Sciatic nerve (tissue), 2 donors: ENCODE results near the gene NPTN. TPM values are rescaled to one million over a fixed set of nuclear protein-coding genes. Genes with fewer than 3 reads are reported as not detected.
"Not testable (repeated sequence)": the region's sequence is repeated elsewhere in the genome, so short reads cannot be mapped to it uniquely, and the experiment has no call there.

Source experiments
- ATAC-seq: fragments of 200-7000 bp; cut with Tn5 transposase; one replicate; pipeline ENCODE4 v1.9.1; 2020; ENCODE audit warnings: mild to moderate bottlenecking, moderate library complexity
- DNase-seq: peaks from one replicate; pipeline ENCODE4 v3.0.0-alpha.2; 2020; ENCODE audit warnings: low spot score
- intact Hi-C: fragments of 100-400 bp; cut with DNase I; formaldehyde crosslinking; loops from one replicate; pipeline ENCODE4 v1.14.2; 2022
- total RNA-seq: library from RNA; stranded (reverse); fragmentation: NEBNext Ultra II Directional; extraction: Animal tissue kit (Norgen Biotek cat#: 25700); gene quantifications from one replicate; pipeline ENCODE4 v1.2.1, GENCODE V29; 2021
- donor health status: DM: no; HTN: no; CAD: no.
- donor health status: DM: no; HTN: no; CAD: no.

Gene NPTN
- total RNA-seq, 1 donor from 2014 or later, result 85.5 TPM

- ATAC-seq (no peak), DNase-seq (no peak)
- intact Hi-C loops, result no loop called here
Measured at GRCh38 chr15:73583544-73583943, 49.6 kb downstream of the NPTN start.

GRCh38 chr15:73582851-73583379, 50.3 kb downstream of the NPTN start:
- no peak for ATAC-seq
- intact Hi-C loops, result no loop called here

GRCh38 chr15:73578026-73578425, 55.2 kb downstream of the NPTN start:
- intact Hi-C loops, result no loop called here
- ATAC-seq (no peak), DNase-seq (no peak)

More at GRCh38 chr15:73582851-73583379, 50.3 kb downstream of the NPTN start:
- no peak for DNase-seq

GRCh38 chr15:73577593-73577992, 55.6 kb downstream of the NPTN start:
- intact Hi-C loops, DNase-seq, ATAC-seq: not testable (repeated sequence)

- DNase-seq, result no peak
- intact Hi-C loops, result no loop called here
- no peak for ATAC-seq
Measured at GRCh38 chr15:73575636-73576247, 57.4 kb downstream of the NPTN start.

GRCh38 chr15:73573572-73573971, 59.6 kb downstream of the NPTN start:
- DNase-seq (no peak), ATAC-seq (no peak)
- intact Hi-C loops, result no loop called here

- intact Hi-C loops, result no loop called here
- ATAC-seq (no peak), DNase-seq (no peak)
Measured at GRCh38 chr15:73573037-73573436, 60.2 kb downstream of the NPTN start.

- DNase-seq (no peak), ATAC-seq (no peak)
- intact Hi-C loops, result no loop called here
Measured at GRCh38 chr15:73572296-73572695, 60.9 kb downstream of the NPTN start.

- DNase-seq (no peak), ATAC-seq (peak; percentile 75)
- intact Hi-C loops, result no loop called here
Measured at GRCh38 chr15:73571346-73571745, 61.8 kb downstream of the NPTN start.

GRCh38 chr15:73570355-73571032, 62.7 kb downstream of the NPTN start:
- ATAC-seq (peak; percentile 35), DNase-seq (no peak)
- intact Hi-C loops, result no loop called here

GRCh38 chr15:73569361-73569760, 63.8 kb downstream of the NPTN start:
- ATAC-seq, result no peak
- DNase-seq, result no peak
- intact Hi-C loops, result loop anchor here (10.0 kb wide), 1 partner anchor 65 kb away; the partner anchor contains the start of gene NPTN

- ATAC-seq, result no peak
- no peak for DNase-seq
- intact Hi-C loops, result loop anchor here (10.0 kb wide), 1 partner anchor 66 kb away; the partner anchor contains the start of gene NPTN
Measured at GRCh38 chr15:73568564-73569280, 64.5 kb downstream of the NPTN start.

GRCh38 chr15:73567020-73567419, 66.2 kb downstream of the NPTN start:
- ATAC-seq, result no peak
- intact Hi-C loops, result loop anchor here (10.0 kb wide), 1 partner anchor 68 kb away; the partner anchor contains the start of gene NPTN
- DNase-seq, result no peak

GRCh38 chr15:73564255-73564654, 68.9 kb downstream of the NPTN start:
- intact Hi-C loops, result loop anchor here (10.0 kb wide), 1 partner anchor 71 kb away; the partner anchor contains the start of gene NPTN

GRCh38 chr15:73560501-73561117, 72.6 kb downstream of the NPTN start:
- ATAC-seq, result no peak
- intact Hi-C loops, result loop anchor here (10.0 kb wide), 1 partner anchor 74 kb away; the partner anchor contains the start of gene NPTN
- DNase-seq, result no peak

More at GRCh38 chr15:73564255-73564654, 68.9 kb downstream of the NPTN start:
- DNase-seq (no peak), ATAC-seq (peak; percentile 44)

GRCh38 chr15:73558529-73558928, 74.7 kb downstream of the NPTN start:
- intact Hi-C loops, result no loop called here
- no peak for DNase-seq
- no peak for ATAC-seq

GRCh38 chr15:73555080-73555479, 78.1 kb downstream of the NPTN start:
- DNase-seq, result no peak
- no peak for ATAC-seq
- intact Hi-C loops, result no loop called here

GRCh38 chr15:73550190-73550589, 83.0 kb downstream of the NPTN start:
- intact Hi-C loops, result no loop called here
- DNase-seq (no peak), ATAC-seq (no peak)

- ATAC-seq, intact Hi-C loops, DNase-seq: not testable (repeated sequence)
Measured at GRCh38 chr15:73548925-73549324, 84.3 kb downstream of the NPTN start.
